ENCODE results near the gene AKAP8L.
A peak's percentile ranks its signal among the peaks of the same experiment; 100 is the strongest.

The AKAP8L gene

GRCh38 chr19:15450528-15450890 is 31.7 kb upstream of the AKAP8L start:
- H3K27ac ChIP-seq, result peak overlapping the region in 8 of 21 experiments; percentile 16 to 87 (median 78)
- H3K4me3 ChIP-seq, result no peak overlapping the region

- peak within 1 kb of the TSS; percentile 43 to 60 (median 50) for H3K4me3 ChIP-seq
- H3K27ac ChIP-seq, result peak within 1 kb of the TSS in 20 of 21 experiments; percentile 35 to 87 (median 72)
Measured at GRCh38 chr19:15449620-15450527, 31.1 kb upstream of the AKAP8L start, which contains the start of gene WIZ. TSS of gene WIZ (minus strand) at chr19:15449956. CDS start at chr19:15448307, 1,649 bp downstream.

- peak overlapping the region in 20 of 21 experiments; percentile 3 to 87 (median 72) for H3K27ac ChIP-seq
- peak overlapping the region; percentile 43 to 60 (median 50) for H3K4me3 ChIP-seq
Measured at GRCh38 chr19:15448778-15449619, 30.2 kb upstream of the AKAP8L start.

GRCh38 chr19:15448044-15448777 is 29.4 kb upstream of the AKAP8L start:
- H3K4me3 ChIP-seq, result no peak overlapping the region
- H3K27ac ChIP-seq, result no peak overlapping the region

GRCh38 chr19:15447057-15447456 is 28.3 kb upstream of the AKAP8L start:
- Histone ChIP-seq H3K27ac (no peak overlapping the region), H3K4me3 (no peak overlapping the region)

- no peak overlapping the region for H3K4me3 ChIP-seq
- no peak overlapping the region for H3K27ac ChIP-seq
Measured at GRCh38 chr19:15445807-15446376, 27.1 kb upstream of the AKAP8L start.

- Histone ChIP-seq H3K27ac (no peak overlapping the region), H3K4me3 (no peak overlapping the region)
Measured at GRCh38 chr19:15445227-15445605, 26.4 kb upstream of the AKAP8L start.

- no peak overlapping the region for H3K27ac ChIP-seq
- H3K4me3 ChIP-seq, result no peak overlapping the region
Measured at GRCh38 chr19:15444505-15445226, 25.9 kb upstream of the AKAP8L start.

- Histone ChIP-seq H3K4me3 (no peak overlapping the region), H3K27ac (no peak overlapping the region)
Measured at GRCh38 chr19:15443838-15444237, 25.1 kb upstream of the AKAP8L start.

GRCh38 chr19:15443325-15443724 is 24.5 kb upstream of the AKAP8L start:
- Histone ChIP-seq H3K27ac (no peak overlapping the region), H3K4me3 (no peak overlapping the region)

- H3K4me3 ChIP-seq, result no peak overlapping the region
- H3K27ac ChIP-seq, result no peak overlapping the region
Measured at GRCh38 chr19:15442142-15442920, 23.5 kb upstream of the AKAP8L start.

- no peak overlapping the region for H3K4me3 ChIP-seq
Measured at GRCh38 chr19:15441317-15441716, 22.5 kb upstream of the AKAP8L start.

GRCh38 chr19:15439821-15440641 is 21.2 kb upstream of the AKAP8L start:
- Histone ChIP-seq H3K27ac (no peak overlapping the region), H3K4me3 (no peak overlapping the region)

More at GRCh38 chr19:15441317-15441716, 22.5 kb upstream of the AKAP8L start:
- no peak overlapping the region for H3K27ac ChIP-seq

GRCh38 chr19:15439078-15439799 is 20.5 kb upstream of the AKAP8L start:
- Histone ChIP-seq H3K27ac (no peak overlapping the region), H3K4me3 (no peak overlapping the region)

- Histone ChIP-seq H3K27ac (peak overlapping the region in 2 of 21 experiments; percentile 30 to 52), H3K4me3 (no peak overlapping the region)
Measured at GRCh38 chr19:15438577-15438976, 19.8 kb upstream of the AKAP8L start.

GRCh38 chr19:15438124-15438496 is 19.3 kb upstream of the AKAP8L start:
- H3K4me3 ChIP-seq, result no peak overlapping the region
- H3K27ac ChIP-seq, result peak overlapping the region in 2 of 21 experiments; percentile 30 to 52

Measured in skin epidermis (tissue), 12 donors.